SIG-M5 (cell line): Measurements from ENCODE around the gene ANGPT4.

Experiments used
- DNase-seq: peaks from one replicate; lab custom pipeline; 2025; lab: John Stamatoyannopoulos, UW

ANGPT4 gene, protein sequence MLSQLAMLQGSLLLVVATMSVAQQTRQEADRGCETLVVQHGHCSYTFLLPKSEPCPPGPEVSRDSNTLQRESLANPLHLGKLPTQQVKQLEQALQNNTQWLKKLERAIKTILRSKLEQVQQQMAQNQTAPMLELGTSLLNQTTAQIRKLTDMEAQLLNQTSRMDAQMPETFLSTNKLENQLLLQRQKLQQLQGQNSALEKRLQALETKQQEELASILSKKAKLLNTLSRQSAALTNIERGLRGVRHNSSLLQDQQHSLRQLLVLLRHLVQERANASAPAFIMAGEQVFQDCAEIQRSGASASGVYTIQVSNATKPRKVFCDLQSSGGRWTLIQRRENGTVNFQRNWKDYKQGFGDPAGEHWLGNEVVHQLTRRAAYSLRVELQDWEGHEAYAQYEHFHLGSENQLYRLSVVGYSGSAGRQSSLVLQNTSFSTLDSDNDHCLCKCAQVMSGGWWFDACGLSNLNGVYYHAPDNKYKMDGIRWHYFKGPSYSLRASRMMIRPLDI

DNA sequence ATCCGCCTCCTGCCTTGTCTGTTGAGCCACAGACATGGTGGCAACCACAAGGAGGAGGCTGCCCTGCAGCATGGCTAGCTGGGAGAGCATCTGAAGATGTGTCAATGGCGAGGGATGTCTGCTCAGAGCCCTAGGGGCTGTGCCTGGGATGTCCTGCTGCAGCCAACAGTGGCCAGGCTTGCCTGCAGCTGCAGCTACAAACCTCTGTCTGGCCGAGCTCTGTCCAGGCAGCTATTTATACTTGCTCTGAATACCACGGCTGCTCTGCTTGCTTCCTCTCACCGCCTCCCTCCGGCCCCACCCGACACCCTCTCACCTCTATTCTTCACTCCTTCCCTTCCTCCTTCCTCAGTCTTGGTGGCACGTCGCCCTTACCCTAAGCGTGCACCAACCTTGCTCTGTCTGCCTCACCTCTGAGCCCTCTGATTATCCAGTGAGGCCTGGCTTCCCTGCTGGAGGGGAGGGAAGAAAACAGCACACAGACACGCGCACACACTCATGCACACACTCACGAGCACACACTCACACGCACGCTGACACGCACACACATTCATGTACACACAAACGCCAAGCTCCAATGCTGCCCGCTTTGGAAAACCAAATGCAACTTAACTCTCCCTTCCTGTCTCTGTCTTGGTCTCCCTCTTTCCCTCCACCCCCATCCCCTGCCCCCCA lies at the start of gene ANGPT4:
ANGPT4 (minus strand) TSS at position 210 of the 675 bp plus-strand sequence; CDS start at position 90, 120 bp downstream.
- no peak for DNase-seq

DNA sequence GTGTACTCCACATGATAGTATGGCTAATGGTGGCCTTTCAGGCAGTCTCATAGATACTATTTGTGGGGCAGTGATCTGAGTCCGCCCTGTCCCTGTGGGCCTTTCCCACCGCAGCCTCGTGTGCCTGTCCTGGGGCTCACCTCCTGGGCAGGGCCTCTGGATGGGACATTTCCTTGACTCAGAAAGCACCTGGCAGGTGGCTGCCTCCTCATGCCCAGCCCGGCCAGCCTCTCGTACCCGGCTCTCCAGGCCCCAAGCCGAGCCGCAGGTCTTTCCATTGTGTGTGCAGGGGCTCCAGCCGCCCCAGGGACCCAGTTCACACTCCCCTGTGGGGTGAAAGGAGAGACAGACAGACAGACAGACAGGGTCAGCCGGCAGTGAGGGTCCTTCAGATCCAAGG lies 47.7 kb upstream of the ANGPT4 start:
- no peak for DNase-seq

DNA sequence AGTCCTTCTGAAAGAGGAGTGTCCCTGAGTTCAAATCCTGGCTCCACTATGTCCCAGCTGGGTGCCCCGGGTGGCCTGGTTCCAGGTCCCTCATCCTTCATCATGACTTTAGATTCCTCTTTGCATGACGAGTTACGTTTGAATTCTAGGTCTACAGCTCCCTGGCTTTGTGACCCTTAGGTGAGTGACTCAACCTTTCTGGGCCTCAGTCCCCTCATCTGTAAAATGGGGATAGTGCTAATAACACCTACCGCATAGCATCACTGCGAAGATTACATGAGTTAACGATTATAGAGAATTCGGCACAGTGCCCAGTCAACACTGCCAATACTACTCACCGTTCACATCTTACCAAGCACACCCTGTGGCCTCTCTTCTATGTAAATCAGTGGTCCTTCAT lies 46.5 kb upstream of the ANGPT4 start:
- DNase-seq: no peak

DNA sequence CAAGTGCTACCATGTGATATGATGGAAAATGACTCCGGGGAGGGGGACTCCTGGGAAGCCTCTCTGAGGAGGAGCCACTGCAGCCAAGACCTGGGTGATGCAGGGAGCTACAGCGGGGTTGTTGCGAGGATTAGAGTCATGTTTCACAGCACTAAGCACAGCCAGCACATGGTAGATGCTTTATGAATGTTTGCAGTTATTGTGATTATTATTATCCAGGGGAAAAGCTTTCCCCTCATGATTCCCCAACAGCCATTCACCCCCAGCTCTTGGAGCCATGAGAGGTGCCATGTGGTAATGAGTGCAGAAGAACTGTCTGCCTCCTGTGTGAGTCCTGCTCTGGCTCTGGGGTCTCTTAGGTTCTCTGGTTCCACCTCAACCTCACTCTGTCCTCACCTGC lies 46.1 kb upstream of the ANGPT4 start:
- no peak for DNase-seq

DNA sequence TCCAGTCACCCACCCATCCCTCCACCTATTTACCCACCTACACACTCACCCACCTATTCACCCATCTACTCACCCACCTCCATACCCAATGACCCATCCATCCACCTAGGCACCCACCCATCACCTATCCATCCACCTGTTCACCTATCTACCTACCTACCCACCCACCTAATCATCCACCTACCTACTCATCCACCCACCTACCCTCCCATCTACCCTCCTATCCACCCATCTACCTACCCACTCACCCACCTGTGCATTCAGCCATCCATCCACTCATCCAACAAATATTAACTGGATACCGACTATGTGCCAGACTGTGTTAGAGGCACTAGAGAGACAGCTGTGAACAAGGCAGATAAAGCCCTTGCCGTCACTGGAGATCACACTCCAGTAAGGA lies 45.6 kb upstream of the ANGPT4 start:
- no peak for DNase-seq

DNA sequence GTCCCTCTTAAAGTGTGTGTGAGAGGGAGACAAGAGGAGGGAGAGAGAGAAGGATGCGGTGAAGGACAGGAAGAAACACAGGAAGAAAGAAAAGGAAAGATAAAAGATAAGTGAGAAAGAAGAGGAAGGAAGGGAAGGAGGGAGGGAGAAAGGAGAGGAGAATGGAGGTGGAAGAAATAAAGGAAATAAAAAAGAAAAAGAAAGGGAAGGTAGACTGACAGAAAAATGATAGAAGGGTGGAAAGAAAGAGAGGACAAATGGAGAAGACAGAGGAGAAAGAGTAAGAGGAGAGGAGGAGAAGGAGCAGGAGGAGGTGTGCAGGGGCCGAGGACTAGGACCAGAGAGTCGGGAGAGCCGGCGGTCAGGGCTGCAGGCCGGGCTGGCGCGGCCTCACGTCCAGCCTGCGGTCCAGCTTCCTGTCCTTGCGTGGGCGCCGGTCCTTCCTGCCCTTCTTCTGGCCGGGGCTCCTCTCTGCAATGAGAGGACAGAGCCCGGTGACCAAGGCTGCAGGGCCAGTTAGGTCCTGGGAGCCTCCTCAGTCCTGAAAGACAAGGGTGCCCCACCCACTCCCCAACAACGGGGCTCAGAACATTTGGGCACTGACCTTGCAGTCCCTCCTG lies 44.0 kb upstream of the ANGPT4 start:
- DNase-seq: no peak

DNA sequence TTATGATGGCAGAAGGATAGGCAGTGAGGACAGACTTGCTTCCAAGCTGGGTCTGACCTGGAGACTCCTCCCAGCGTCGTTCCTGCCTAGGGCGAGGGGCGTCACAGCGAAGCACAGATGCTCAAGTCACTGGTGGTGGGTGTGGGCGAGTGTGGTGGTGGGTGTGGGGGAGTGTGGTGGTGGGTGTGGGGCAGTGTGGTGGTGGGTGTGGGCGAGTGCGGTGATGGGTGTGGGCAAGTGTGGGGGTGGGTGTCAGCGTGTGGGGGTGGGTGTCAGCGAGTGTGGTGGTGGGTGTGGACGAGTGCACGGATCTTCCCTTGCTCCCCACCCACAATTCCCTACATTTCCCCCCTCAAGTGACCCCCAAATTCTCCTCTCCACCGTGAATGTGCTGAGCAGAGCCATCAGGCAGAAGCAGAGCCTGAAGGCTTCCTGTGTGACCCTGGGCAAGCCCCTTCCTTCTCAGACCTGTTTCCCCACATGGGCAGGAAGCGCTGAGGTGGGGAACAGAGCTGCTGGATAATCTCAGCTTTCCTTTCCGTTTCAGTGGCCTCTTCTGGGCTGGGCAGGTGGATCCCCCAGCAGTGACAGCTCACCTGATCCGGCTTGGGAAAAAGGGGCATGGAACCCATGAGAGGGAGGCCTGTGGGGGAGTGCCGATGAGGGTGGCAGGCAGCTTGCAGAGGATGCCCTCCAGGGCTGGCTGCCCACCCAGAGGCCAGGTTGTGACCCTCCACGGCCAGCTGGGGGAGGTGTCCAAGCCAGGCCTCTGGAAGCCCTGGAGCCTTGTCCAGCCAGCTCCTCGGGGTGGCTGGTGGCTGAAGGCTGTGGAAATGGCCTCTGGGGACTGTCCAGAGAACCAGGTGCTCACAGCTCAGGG lies 43.0 kb upstream of the ANGPT4 start:
- no peak for DNase-seq

DNA sequence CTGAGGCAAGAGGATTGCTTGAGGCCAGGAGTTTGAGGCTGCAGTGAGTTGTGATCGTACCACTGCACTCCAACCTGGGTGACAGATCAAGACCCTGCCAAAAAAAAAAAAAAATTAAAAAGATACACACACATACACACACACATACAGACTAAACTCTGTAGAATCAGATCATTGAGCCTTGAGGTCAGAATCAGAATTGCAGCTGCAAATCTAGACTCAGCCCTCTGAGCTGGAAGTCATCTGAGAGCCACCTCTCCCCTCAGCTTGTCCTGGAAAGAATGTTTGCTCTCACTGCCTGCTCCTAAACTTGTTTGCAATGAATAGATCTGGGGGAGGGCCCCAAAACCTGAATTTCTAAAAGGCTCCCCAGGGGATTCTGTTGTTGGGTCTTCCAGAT lies 41.4 kb upstream of the ANGPT4 start:
- no peak for DNase-seq

DNA sequence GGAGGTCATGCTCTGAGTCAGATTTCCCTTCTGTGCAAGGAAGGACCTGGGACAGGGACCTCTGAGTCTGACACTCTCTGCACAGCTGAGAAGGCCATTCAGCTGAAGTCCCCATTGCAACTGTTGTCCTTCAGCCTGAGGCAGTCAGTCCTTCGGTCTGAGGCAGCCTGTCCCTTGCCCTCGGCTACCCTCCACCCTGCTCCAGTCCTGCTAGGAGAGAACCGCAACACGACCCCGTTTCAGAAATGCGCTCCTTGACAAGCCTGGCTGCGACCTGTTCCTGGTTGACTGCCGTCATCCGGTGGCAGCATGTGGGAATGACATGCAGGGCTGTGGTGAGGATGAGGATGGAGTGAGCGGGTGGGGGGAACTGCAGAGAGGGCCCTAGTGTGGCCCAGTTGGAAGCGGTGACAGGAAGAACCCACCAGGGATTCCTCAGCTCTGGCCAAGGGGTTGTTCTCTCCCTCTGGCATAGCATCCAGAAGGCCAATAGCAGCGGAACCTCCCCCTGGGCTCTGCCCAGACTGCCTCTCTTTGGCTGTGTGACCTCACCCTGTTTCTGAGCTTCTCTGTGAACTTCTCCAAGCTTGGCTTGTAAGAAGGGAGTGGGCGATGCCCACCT lies 40.3 kb upstream of the ANGPT4 start:
- DNase-seq: no peak

DNA sequence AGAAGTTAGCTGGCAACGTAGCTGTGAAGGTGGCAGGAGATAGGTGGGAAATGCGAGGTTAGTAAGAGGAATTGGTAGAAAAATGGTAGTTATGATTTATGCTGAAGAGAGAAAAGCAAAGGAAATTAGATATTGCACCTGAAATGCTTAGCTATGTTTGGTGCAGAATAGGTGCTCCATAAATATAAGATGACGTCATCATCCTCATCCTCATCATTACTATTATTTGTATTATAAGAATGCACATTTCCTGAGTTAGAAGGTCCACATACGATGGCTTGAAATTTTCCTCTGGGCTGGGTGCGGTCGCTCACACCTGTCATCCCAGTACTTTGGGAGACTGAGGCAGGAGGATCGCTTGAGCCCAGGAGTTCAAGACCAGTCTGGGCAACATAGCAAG lies 39.5 kb upstream of the ANGPT4 start:
- DNase-seq: no peak

DNA sequence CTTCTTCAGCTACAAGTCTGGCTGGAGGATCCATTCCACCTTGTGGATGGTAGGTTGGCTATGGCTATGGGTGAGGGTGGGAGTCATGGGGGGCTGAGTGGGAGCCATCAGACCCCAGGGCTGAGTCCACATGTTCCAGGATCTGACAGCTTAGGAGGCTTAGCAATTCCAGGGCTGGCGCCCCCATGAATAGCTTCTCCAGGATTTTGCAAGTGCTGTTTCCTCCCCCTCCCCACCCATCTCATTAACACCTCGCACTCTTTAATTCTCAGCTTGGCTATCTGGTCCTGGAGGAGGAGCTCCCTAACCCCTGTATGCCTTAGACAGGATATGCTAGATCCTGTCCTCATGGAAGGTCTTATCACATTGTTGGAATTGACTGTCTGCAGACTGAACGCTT lies 39.0 kb upstream of the ANGPT4 start:
- DNase-seq: no peak

DNA sequence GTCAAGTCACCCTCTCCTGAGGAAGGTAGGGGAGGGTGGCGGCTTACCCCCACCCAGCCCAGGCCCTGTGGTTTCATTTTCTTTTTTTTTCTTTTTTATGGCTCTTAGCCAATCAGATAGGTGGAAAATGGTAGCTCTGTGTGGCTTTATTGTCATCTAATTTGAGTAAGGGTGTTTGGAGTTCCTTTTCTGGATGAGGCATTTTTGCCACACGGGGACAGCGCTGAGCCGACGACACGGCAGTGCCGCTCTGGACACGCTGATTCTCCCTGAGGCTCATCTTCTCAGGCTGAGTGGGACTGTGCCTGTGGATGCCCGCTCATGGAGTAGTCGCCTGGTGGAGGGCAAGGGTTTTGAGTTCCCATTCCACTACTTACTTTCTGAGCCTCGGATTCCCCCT lies 37.6 kb upstream of the ANGPT4 start:
- DNase-seq: no peak

DNA sequence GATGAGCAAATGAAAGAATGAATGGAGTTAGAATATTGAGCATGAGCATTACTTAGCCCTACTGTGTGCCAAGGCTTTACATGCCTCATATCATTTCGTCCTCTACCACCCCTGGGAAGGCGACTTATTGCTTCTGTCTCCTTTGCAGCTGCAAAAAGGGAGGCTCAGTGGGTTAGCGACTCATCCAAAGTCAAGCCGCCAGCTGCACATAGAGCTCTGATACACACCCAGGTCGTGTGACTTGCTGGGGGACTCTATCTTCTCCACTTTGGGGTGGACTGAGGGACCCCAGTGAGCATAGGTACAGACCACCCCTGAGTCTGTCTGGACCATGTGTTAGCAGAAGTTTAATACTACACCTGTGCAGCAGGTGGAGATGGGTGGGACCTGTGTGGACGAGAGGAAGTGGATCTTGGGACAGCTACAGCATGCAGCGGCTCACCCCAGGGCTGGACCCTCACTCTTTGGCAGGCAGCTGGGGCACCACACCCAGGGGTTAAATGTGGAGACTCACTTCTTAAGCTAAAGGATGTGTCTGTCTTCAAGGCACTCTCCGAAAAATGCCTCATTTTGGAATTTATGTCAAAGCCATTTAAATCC lies 36.2 kb upstream of the ANGPT4 start:
- DNase-seq: no peak

DNA sequence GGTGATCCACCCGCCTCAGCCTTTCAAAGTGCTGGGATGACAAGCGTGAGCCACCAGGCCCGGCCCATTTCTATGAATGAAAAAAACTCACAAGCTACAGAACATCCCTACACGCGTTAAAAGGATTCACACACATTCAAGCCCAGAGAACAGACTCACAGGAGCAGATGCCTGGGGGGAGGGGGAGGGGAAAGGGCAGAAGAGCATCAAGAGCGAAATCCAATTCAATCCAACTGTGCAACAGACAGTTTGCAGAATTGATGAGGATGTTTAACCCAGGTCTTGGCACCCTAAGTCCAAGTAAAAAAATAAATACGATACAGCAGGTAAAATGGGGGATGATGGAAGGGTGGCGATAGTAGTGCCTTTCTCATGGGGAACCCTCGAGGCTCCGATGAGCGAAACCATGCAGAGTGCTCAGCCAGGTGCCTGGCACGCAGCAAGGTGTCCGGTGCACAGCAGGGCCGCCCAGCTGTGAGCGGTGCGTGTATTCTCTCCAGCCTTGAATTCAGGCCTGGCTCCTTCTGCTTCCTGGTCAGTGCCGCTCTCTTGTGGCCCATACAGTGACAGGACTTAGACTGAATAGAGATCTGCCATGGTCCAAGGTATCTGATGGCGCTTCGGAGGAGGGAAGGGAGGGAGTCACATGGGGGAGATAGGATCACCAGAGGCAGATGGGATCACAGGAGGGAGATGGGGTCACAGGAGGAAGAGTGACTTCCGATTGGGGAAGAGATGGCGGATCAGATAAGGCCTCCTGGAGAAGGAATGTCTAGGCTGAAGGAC lies 35.4 kb upstream of the ANGPT4 start:
- DNase-seq: no peak

DNA sequence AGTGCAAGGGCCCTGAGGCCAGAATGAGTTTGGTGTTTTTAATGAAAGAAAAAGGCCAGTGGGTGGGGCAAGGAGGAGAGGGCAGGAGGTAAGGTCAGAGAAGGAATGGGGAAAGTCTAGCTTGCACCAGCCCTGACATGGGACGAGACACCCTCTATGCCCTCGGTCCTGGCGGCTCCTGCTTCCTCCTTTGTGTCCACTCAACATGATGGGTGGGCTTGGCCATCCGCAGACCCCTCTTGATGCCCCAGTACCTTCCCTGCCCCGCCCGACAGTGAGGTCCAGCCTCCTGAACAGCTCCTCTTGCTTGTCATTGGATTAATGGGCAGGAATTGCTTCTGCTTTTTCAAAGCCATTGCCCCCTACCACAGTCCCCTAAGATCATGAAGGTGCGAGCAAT lies 33.6 kb upstream of the ANGPT4 start:
- DNase-seq: no peak

DNA sequence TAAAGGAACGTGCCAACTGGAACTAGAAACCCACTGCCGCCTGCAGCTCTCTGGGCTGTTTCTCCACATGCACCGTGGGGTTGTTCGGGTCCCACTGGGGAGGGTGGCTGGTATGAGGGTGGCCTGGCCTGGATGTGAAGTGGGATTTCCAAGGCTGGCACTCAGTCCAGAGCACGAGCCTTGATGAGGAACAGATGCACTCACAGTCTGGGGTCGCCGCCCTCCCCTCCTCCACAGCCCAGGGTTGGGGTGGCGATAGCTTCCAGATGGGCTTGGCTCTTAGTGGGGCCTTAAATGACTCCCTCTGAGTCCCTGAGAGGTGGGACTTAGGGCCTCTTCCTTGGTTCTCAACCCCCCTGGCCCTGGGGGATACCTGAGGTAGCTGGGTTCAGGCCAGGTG lies 30.7 kb upstream of the ANGPT4 start:
- DNase-seq: no peak

DNA sequence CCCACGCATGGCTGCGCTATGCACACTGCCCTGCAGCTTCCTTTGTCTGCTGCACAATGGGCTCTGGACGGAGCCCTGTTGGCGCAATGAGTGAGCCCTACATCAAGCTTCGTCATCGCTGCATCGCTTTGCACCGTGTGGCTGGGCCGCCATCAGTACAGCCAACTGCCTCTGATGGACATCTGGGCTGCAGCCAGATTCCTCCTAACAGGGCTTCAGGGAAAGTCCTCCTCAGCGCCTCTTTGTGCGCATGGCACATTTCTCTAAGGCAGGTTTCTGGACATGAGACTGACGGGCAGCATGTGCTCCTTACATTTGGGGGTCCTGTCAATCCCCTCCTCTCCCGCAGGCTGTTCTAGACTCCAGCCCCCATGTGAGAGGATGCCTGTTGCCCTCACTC lies 29.7 kb upstream of the ANGPT4 start:
- no peak for DNase-seq

DNA sequence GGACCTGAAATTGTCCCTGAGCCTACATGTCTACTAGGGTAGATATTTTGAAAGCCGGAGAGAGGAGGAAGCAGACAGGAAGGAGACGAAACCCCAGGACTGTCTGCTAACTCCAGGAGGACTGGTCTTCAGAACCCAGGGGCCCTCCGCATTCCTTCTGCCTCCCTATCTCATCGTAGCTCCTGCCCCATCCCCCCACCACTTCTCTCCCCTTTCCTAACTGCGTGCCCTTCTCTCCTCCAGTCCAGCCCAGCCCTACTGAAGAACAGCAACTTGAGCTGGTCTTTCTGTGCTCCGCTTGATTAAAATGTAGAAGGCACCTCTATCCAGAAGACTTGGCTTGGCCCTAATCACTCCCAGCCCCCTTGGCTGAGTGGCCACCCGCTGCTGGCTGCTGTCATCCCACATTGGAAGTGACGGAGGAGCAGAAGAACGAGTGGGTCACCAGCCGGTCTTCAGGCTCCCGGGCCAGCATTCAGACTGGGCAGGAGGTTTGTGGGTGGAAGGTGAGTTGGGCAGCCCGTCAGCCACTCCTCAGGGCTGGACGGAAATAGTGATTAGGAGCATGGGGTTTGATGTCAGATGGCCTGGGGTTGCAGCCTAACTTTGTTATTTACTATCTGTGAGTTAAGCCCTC lies 28.8 kb upstream of the ANGPT4 start:
- DNase-seq: no peak

DNA sequence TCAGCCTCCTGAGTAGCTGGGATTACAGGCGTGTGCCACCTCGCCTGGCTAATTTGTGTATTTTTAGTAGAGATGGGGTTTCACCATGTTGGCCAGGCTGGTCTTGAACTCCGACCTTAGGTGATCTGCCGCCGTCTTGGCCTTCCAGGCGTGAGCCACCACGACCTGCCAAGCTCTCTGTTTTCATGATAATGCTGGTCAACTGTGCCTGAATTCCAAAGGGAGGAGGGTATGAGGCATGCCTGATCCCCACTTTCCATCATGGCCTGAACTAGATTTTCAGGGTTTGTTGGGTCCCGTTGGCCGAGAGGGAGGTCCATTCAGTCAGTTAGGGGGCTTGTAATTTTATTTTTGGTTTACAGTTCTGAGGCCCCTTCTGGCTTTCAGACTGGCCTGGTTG lies 28.0 kb upstream of the ANGPT4 start:
- no peak for DNase-seq

DNA sequence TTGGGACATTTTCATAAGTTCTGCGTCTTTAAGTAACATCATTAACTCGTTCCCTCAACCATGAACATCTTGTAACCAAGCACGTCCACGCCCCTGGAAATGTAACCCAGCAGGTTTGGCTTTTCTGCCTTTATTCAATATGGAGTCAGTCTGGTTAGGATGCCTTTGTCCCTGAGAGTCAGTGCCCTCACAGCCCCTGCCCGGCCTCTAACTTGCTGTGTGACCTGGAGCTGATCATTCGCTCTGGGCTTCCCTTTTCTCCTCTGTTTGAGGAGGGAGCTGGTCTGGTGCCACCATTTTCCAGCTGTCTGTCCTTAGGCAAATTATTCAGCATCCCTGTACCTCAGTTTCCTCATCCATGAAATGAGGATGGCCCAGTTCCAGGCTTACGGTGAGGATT lies 26.5 kb upstream of the ANGPT4 start:
- DNase-seq: no peak
